ENCODE data around the gene YY1. TPM values are rescaled to one million over a fixed set of nuclear protein-coding genes. Genes with fewer than 3 reads are reported as not detected.

Gene YY1
- total and polyA plus RNA-seq, 2 donors from 2014 or later = 34.2 to 60.4 TPM

DNA sequence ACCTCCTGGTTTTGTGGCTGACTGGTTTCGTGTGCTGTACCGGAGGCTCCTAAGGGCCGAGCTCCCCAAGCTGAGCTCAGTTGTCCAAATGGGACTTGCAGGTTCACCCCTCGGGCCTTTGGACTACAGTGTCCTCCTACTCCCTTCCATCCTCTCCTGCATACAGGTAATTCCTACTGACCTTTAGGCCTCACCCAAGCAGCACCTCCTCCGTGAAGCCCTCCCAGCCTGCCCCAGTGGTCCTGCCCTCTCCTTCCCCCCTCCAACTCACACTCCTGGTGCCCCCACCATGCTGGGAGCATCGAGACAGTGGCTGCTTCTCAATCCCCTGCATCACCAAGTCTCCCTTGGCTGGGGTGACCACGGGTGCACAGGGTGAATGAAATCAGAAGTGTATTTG, 27.1 kb upstream of the YY1 start:
- Histone ChIP-seq H3K27me3 (ENCODE audit: control insufficient read depth, insufficient read depth, low read length) (no peaks in the 10 kb centered on the region), H3K27ac (ENCODE audit: low read depth in 2 of 2, low read length in 2 of 2) (no peak overlapping the region), H3K9me3 (ENCODE audit: control insufficient read depth in 2 of 3, insufficient read depth in 1 of 3, low read length in 3 of 3) (no peaks in the 10 kb centered on the region), H3K4me3 (ENCODE audit: low read length in 3 of 3) (no peak overlapping the region), H3K4me1 (ENCODE audit: control insufficient read depth in 2 of 3, insufficient read depth in 2 of 3, low read depth in 1 of 3, low read length in 3 of 3) (no peaks in the 10 kb centered on the region), H3K9ac (ENCODE audit: low read length in 3 of 3) (no peak overlapping the region), H3K36me3 (ENCODE audit: control insufficient read depth in 2 of 3, insufficient read depth in 3 of 3, low read length in 3 of 3) (no peaks in the 10 kb centered on the region)
- intact Hi-C loops (cut with DNase I) = no loop called here
- FAIRE-seq = no peak
- DNase-seq = peak in 1 of 5 donors; percentile 39
- no peak for TF ChIP-seq CTCF (IDR thresholded peaks at IDR 0.05; ENCODE audit: borderline replicate concordance, extremely low read depth, insufficient read depth)

DNA sequence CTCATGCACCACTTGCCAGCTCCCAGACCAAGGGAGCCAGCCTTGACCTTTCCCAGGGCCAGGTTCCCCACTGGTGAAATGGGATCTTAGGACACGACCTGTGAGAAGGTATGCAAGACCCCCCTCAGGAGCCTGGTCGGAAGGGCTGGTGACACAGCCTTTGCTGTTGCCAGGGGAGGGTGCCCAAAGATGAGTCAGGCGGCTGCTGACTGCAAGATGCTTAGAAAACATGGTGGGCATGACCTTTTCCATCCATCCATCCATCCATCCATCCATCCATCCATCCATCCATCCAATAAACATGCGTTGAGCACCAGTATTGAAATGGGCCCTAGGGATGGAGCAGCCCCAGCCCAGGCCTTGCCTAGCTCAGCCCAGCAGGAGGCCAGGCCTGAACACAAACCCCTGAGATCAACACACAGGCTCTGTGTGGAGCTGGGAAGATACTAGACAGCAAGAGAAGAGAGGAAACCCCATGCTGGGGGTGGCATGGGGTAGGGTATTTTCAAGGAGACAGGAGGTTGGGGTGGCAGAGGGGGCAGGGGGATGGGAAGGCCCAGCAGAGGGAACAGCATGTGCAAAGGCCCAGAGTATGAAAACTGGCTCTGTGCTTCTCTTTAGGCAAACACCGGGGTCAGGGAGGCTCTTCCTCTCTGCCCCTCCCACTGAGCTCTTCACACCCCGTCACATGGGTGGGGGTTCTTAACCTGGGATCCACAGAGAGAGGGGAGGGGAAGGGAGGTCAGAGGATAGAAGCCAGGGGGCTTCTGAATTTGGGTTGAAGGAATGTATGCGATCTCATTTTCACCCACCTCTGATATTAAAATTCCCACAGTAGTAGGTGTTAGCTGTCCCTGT, 26.2 kb upstream of the YY1 start:
- DNase-seq (peak in 1 of 5 donors; percentile 27), FAIRE-seq (no peak)
- no peaks in the 10 kb centered on the region for H3K4me1 ChIP-seq (ENCODE audit: control insufficient read depth in 2 of 3, insufficient read depth in 2 of 3, low read depth in 1 of 3, low read length in 3 of 3)
- no peak overlapping the region for H3K27ac ChIP-seq (ENCODE audit: low read depth in 2 of 2, low read length in 2 of 2)
- H3K9me3 ChIP-seq (ENCODE audit: control insufficient read depth in 2 of 3, insufficient read depth in 1 of 3, low read length in 3 of 3) = no peaks in the 10 kb centered on the region
- peak overlapping the region in 1 of 3 donors; percentile 77 for H3K4me3 ChIP-seq (ENCODE audit: low read length in 3 of 3)
- intact Hi-C loops (cut with DNase I) = no loop called here
- H3K36me3 ChIP-seq (ENCODE audit: control insufficient read depth in 2 of 3, insufficient read depth in 3 of 3, low read length in 3 of 3) = no peaks in the 10 kb centered on the region
- H3K9ac ChIP-seq (ENCODE audit: low read length in 3 of 3) = no peak overlapping the region
- no peaks in the 10 kb centered on the region for H3K27me3 ChIP-seq (ENCODE audit: control insufficient read depth, insufficient read depth, low read length)
- no peak for TF ChIP-seq CTCF (IDR thresholded peaks at IDR 0.05; ENCODE audit: borderline replicate concordance, extremely low read depth, insufficient read depth)

- intact Hi-C loops (cut with DNase I) = no loop called here
- peak overlapping the region in 2 of 3 donors; percentile 79 to 84 for H3K9ac ChIP-seq (ENCODE audit: low read length in 3 of 3)
- no peak for TF ChIP-seq CTCF (IDR thresholded peaks at IDR 0.05; ENCODE audit: borderline replicate concordance, extremely low read depth, insufficient read depth)
- H3K36me3 ChIP-seq (ENCODE audit: control insufficient read depth in 2 of 3, insufficient read depth in 3 of 3, low read length in 3 of 3) = no peaks in the 10 kb centered on the region
- H3K4me1 ChIP-seq (ENCODE audit: control insufficient read depth in 2 of 3, insufficient read depth in 2 of 3, low read depth in 1 of 3, low read length in 3 of 3) = no peaks in the 10 kb centered on the region
- DNase-seq = no peak
- no peaks in the 10 kb centered on the region for H3K9me3 ChIP-seq (ENCODE audit: control insufficient read depth in 2 of 3, insufficient read depth in 1 of 3, low read length in 3 of 3)
- no peaks in the 10 kb centered on the region for H3K27me3 ChIP-seq (ENCODE audit: control insufficient read depth, insufficient read depth, low read length)
- FAIRE-seq = no peak
- H3K4me3 ChIP-seq (ENCODE audit: low read length in 3 of 3) = peak overlapping the region in 2 of 3 donors; percentile 61 to 77
- peak overlapping the region; percentile 93 to 96 for H3K27ac ChIP-seq (ENCODE audit: low read depth in 2 of 2, low read length in 2 of 2)
Measured at GRCh38 chr14:100213587-100213955, 25.4 kb upstream of the YY1 start.
